Measurements from ENCODE around the gene SLC13A5.

DNA sequence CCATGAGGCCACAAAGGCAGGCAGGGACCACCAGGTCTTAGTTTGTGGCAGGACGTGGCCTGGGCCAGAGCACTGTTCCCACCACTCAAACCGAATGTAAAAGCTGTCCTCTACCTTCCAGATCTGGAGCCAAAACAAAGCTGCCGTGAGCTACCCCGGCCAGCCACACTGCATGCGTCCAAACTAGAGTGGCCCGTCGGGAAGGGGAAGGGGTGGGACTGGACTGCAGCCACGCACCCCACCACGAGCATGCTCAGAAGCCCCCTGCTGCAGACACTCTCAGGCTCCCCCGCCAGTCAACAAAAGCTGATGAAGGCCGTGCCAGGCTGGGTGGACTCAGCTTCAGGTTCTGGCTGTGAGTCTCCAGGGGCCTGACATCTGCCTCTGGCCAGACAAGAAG, 15.2 kb downstream of the SLC13A5 start:
- TF ChIP-seq, protein P1, sequence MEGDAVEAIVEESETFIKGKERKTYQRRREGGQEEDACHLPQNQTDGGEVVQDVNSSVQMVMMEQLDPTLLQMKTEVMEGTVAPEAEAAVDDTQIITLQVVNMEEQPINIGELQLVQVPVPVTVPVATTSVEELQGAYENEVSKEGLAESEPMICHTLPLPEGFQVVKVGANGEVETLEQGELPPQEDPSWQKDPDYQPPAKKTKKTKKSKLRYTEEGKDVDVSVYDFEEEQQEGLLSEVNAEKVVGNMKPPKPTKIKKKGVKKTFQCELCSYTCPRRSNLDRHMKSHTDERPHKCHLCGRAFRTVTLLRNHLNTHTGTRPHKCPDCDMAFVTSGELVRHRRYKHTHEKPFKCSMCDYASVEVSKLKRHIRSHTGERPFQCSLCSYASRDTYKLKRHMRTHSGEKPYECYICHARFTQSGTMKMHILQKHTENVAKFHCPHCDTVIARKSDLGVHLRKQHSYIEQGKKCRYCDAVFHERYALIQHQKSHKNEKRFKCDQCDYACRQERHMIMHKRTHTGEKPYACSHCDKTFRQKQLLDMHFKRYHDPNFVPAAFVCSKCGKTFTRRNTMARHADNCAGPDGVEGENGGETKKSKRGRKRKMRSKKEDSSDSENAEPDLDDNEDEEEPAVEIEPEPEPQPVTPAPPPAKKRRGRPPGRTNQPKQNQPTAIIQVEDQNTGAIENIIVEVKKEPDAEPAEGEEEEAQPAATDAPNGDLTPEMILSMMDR (IDR thresholded peaks at IDR 0.05) = no peak
- TF ChIP-seq POLR2A (IDR thresholded peaks at IDR 0.05) = no peak
